T-helper 1 cell treated with Interleukin-12 subunit alpha and Interleukin-12 subunit beta and Interleukin-4 antibody, amounts not matched to agents 30 μg/mL and 1 μg/mL, for 36 hours (primary cell): ENCODE data around the gene UNC5A.

ENCODE experiments used
- H3K27ac Mint-ChIP-seq: one replicate; pipeline ENCODE4 v1.8.0; 2021; ENCODE audit warnings: mild to moderate bottlenecking, mixed read lengths
- H3K27me3 Mint-ChIP-seq: one replicate; pipeline ENCODE4 v1.8.0; 2021; ENCODE audit warnings: low read depth, mixed read lengths
- H3K36me3 Mint-ChIP-seq: one replicate; pipeline ENCODE4 v1.8.0; 2021; ENCODE audit warnings: low read depth, mixed read lengths
- H3K4me1 Mint-ChIP-seq: one replicate; pipeline ENCODE4 v1.8.0; 2021; ENCODE audit warnings: low read depth, mixed read lengths
- H3K4me3 Mint-ChIP-seq: one replicate; pipeline ENCODE4 v1.8.0; 2021; ENCODE audit warnings: mild to moderate bottlenecking, moderate library complexity, mixed read lengths
- H3K9me3 Mint-ChIP-seq: one replicate; pipeline ENCODE4 v1.8.0; 2021; ENCODE audit warnings: mixed read lengths

Gene UNC5A

DNA sequence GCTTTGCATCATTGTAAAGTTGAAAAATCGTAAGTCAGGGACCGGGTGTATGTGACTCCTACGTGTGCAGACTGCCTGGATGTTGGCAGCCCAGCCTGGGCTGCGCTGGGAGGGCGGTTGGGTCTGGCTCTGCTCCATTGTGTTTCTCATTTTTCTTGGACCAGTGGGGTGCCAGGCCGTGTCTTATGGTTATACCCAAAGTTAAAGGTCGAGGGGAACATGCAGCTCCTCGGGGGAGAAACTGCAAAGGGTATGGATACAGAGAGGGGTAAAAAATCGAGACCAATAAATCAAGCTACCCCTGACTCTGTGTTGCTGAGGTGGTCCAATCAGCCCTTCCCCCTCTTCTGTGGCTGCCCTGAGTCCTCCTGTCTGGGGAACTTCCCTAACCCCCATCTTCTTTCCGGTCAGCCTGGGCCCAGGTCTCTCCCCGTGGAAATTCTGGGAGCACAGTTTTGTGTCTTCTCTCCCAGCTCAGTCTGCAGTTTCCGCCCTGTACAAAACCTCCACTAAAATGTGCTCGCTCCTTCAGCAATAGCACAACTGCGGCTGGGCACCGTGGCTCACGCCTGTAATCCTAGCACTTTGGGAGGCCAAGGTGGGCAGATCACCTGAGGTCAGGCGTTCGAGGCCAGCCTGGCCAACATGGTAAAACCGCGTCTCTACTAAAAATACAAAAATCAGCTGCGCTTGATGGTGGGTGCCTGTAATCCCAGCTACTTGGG, 34.1 kb upstream of the UNC5A start:
- Mint-ChIP-seq H3K9me3 (no peaks in the 10 kb centered on the region), H3K27ac (no peak overlapping the region)

DNA sequence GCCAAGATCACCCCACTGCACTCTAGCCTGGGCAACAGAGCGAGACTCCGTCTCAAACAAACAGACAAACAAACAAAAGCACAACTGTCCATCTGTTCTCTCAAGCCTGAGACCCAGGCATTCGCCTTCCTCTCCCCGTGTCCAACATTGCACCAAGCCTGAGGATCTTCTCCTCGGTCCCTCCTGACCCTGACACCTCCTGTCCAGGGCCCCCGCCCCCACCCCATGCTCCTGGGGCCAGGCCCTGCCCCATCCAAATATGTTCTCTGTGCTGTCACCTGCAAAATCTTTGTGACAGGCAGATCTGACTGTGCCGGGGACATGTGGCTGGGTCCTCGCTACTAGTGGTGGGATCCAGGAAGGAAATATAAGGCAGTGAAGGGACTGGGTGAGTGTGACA, 33.4 kb upstream of the UNC5A start:
- Mint-ChIP-seq H3K9me3 (no peaks in the 10 kb centered on the region), H3K4me1 (peaks cover 7% of the 10 kb centered on the region), H3K27me3 (peaks cover 12% of the 10 kb centered on the region), H3K4me3 (no peak overlapping the region), H3K36me3 (no peaks in the 10 kb centered on the region), H3K27ac (no peak overlapping the region)

More for the DNA sequence above, 34.1 kb upstream of the UNC5A start:
- H3K4me1 Mint-ChIP-seq: peaks cover 5% of the 10 kb centered on the region
- H3K36me3 Mint-ChIP-seq: no peaks in the 10 kb centered on the region
- H3K27me3 Mint-ChIP-seq: peaks cover 12% of the 10 kb centered on the region
- H3K4me3 Mint-ChIP-seq: no peak overlapping the region

DNA sequence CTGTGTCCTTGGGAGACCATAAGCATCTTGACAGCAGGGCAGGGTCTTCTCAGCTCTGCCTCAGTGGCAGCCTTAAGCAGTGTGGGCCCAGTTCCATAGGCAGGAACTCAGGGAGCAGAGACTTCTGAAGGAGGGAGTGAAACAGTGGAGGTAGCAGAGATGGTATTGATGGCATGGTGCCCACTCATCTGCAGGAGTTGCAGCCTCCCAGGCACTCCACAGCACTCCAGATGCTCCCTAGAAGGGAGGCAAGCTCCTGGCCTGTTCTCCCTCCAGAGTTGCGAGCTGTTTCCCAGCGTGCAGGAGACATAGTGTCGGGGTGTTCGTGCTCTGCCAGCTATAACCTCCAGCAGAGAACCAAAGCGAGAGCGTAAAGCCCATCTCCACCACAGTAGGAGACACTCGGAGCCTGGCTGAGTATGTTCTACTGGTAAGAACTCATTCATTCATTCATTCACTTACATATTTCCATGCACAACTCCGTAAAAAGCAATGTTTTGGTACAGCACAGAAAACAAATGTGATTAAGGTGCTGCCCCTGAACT, 31.4 kb upstream of the UNC5A start:
- Mint-ChIP-seq H3K36me3 (no peaks in the 10 kb centered on the region), H3K27me3 (peaks cover 12% of the 10 kb centered on the region), H3K9me3 (no peaks in the 10 kb centered on the region), H3K4me1 (peaks cover 11% of the 10 kb centered on the region), H3K27ac (no peak overlapping the region), H3K4me3 (no peak overlapping the region)

DNA sequence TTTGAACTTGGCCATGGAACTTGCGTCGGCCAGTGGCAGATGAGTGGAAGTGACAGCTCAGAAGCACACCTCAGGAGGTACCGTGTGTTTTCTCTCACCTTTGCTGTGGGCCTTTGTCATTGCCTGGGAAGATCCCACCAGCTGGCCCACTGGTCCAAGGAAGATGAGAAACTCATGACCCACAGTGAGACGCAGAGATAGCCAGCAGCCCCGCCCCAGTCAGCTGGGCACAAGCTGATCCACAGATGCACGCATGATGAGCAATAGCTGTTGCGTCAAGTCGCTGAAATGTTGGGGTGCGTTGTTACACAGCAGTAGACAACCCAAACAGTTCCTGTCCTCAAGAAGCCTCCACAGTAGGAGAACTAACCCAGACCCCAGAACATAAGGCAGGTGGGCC, 30.8 kb upstream of the UNC5A start:
- Mint-ChIP-seq H3K4me3 (no peak overlapping the region), H3K36me3 (no peaks in the 10 kb centered on the region), H3K27ac (no peak overlapping the region), H3K4me1 (peaks cover 11% of the 10 kb centered on the region), H3K9me3 (no peaks in the 10 kb centered on the region), H3K27me3 (peaks cover 8% of the 10 kb centered on the region)

DNA sequence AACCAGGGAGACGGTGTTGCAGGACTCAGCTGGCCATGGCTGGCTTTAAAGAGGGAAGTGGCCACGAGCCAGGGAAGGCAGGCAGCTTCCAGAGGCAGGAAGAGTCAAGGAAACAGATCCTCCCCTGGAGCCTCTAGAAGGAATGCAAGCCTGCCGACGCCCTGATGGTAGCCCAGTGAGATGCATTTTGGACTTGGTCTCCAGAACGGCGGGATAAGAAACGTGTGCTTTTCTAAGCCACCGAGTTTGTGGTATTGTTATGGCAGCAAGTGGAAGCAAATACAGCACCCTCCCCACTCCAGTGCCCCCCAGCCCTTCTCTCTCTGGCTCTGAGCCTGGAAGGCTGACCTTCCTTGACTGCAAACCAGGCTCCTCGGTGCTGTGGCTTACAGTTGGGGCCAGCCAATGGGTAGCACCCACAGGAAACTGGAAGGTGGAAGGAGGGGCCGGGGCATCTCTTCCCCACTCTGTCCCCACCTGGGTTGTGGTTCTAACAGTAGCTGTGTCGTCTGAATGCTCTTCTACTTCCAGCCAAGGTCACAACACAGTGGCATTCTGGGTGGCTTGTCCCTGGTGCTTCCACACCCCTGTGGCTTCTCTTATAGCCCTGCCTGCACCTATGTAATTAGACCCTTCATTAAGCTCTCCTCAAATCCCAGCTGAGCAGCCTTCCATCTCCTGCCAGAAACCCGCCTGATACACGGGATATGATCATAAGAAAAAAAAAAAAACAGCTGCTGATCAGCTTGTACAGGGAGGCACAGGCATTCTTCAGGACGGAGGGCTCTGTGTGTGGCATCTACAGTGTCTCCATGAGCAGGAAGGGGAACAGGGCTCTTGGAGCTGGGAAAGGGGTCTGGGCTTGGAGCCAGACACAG, 29.9 kb upstream of the UNC5A start:
- peaks cover 11% of the 10 kb centered on the region for H3K4me1 Mint-ChIP-seq
- peaks cover 7% of the 10 kb centered on the region for H3K27me3 Mint-ChIP-seq
- no peak overlapping the region for H3K27ac Mint-ChIP-seq
- no peaks in the 10 kb centered on the region for H3K36me3 Mint-ChIP-seq
- no peak overlapping the region for H3K4me3 Mint-ChIP-seq
- no peaks in the 10 kb centered on the region for H3K9me3 Mint-ChIP-seq

DNA sequence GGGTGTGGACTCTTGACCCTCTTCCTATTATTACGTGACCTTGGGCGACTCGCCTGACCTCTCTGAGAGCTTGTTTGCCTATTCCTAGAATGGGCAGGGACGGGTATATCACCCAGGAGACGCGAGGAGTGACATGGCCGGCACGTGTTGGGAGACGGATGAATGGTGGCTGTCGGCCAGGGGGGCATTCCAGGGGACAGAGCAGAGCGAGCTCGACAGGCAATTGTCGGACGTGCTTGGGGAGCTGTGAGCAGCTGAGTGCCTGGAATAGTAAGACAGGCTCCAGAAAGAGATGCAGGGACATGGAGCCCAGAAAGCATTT, 29.3 kb upstream of the UNC5A start:
- Mint-ChIP-seq H3K27ac (peak overlapping the region; percentile 74), H3K36me3 (no peaks in the 10 kb centered on the region)

DNA sequence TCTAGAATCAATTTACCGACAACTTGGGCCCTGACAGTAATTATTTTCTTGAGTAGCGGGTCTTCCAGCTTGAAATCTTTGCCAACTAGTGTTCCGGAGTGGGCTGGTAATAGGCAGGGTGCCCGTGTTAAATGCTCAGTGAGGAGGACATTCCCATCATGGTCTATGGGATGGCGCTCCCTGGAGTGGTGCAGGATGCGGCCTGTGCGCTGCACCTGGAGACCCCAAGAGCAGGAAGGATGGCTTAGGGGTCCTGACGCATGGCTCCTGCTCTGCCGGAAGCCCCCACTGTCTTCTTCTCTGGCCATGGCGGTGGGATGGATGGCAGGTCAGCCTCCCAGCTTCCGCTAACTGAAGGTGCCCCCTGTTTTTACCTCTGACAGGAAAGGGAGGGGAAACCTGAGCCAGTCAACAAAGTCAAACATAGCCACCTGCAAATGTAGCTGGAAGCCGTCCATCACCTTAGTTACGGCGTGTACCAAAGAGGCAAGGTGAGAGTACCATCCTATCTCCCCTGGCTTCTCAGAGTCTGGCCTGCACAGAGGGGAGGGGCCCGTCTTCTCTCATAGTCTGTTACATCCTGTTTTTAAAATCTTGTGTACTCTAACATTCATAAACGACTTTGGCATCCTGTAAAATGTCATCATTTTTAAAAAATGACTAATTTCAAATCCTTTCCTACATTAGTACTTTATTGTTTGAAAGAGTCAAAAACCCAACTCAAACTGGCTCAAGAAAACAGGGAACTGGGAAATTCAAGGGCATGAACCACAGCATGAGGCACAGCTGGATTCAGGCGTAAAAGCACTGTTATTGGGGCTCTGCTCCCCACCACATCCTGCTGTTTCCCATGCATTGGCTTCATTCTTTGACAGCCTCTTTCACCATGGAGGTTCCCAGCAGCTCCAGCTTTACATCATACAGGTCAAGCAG, 28.5 kb upstream of the UNC5A start:
- Mint-ChIP-seq H3K9me3 (no peaks in the 10 kb centered on the region), H3K4me1 (peaks cover 11% of the 10 kb centered on the region), H3K4me3 (no peak overlapping the region), H3K27ac (no peak overlapping the region), H3K27me3 (peaks cover 7% of the 10 kb centered on the region), H3K36me3 (no peaks in the 10 kb centered on the region)

More for the DNA sequence above, 29.3 kb upstream of the UNC5A start:
- peaks cover 7% of the 10 kb centered on the region for H3K27me3 Mint-ChIP-seq
- H3K9me3 Mint-ChIP-seq: no peaks in the 10 kb centered on the region
- no peak overlapping the region for H3K4me3 Mint-ChIP-seq
- H3K4me1 Mint-ChIP-seq: peaks cover 11% of the 10 kb centered on the region

DNA sequence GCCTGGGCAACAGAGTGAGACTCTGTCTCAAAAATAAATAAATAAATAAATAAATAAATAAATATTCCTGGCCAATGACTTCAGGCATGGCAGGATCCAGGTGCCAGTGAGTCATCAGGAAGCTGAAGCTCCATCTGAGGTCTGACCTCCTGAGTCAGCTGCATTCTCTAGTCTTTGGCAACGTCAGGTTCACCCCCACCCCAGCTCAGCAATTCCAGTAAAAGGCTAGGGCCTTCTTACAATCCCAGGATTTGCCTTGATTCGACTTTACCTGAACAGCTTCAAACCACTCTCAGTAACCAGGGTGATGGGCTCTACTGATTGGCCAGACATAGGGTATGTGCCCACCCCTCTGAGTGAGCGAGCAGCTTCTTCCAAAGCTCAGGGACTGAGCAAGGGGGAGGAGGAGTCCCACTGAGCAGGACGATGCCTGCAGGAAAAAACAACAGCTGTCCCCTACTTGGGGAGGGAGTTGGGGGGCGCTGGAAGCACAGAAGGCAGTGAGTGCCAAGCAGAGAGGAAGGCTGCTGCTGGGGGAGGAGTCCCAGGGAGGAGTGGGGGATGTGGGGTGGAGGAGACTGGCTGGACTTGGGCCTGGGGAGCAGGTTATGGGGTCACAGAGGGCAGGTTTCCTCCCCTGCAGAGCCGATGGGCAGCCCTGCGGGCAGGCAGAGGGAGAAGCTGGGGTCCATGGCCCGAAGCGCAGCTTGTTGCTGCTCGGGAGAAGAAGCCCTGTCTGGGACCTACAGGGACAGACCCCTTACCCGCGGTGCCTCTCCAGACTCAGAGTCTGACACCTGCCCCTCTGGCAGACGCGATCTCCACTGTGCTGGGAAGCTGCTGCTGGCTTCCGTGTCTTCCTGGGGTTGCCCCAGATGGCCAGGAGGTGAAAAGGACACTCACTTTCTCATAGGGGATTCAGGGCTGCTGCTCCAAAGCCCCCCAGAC, 25.9 kb upstream of the UNC5A start:
- Mint-ChIP-seq H3K4me1 (peaks cover 11% of the 10 kb centered on the region), H3K27me3 (peaks cover 23% of the 10 kb centered on the region)

DNA sequence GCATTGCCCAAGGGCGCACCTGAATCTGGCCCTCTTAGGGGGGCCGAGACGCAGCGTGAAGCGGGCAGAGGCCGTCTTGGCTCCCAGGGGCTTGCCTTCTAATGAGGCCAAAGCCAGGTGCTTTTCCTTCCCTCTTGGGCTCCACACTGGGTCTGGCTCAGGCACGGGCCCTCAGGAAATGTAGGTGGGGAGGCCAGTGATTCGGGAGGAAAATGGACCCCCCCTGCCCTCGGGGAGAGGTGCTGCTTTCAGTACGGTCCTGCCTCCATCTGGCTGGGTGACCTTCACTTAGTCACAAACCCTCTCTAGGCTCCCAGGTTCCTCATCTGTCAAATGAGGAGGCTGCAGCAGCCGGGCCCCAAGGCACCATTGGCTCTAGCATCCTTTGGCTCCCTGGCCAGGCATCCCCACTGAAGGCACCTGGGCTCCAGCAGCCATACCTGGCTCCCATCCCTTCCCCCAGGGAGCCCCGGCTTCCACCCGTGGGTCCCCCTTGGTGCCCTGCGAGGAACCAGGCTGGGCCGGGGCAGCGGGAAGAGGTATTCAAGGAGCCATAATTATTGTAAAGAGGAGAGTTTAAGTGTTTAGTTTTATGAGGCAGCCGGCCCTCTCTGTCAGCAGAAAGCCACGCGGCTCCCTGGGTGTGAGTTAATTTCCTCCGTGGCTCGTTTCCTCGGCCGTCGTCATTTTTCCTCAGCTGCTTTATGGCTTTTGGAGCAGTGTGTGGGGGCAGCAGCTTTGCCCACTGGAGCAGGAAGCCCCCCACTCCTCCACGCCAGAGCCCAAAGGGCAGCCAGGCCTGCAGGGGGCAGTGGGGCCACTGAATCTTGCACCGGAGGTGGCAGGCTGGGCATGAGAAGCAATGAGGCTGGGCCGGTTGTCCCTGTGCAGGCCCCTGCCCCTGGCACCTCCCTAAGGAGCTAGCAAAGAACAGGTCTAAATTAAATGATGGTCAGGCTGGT, 24.9 kb upstream of the UNC5A start:
- Mint-ChIP-seq H3K27me3 (peaks cover 29% of the 10 kb centered on the region), H3K27ac (no peak overlapping the region), H3K36me3 (no peaks in the 10 kb centered on the region), H3K4me1 (peaks cover 11% of the 10 kb centered on the region), H3K4me3 (no peak overlapping the region), H3K9me3 (no peaks in the 10 kb centered on the region)

More for the DNA sequence above, 25.9 kb upstream of the UNC5A start:
- Mint-ChIP-seq H3K4me3 (no peak overlapping the region), H3K27ac (no peak overlapping the region), H3K36me3 (no peaks in the 10 kb centered on the region), H3K9me3 (no peaks in the 10 kb centered on the region)

DNA sequence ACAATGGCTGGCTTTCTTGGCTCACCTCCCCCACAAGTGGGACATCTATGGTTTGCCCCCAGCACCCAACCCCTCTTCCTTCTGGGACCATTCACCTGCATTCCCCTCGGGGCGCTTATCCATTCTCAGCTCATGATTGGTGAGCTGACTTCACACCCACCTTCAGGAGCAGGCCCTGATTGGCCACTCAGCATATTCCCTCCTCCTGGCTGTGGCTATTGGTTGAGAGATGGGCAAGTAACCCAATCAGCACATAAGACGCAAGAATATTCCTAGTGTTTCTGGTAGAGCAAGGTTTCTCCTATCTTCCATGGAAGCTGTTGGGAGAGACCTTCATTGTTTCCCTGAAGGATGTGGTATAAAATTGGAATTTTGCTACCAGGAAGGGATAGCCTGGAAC, 22.7 kb upstream of the UNC5A start:
- H3K4me3 Mint-ChIP-seq: no peak overlapping the region
- H3K27ac Mint-ChIP-seq: no peak overlapping the region
- H3K27me3 Mint-ChIP-seq: peaks cover 22% of the 10 kb centered on the region
- H3K9me3 Mint-ChIP-seq: no peaks in the 10 kb centered on the region
- no peaks in the 10 kb centered on the region for H3K36me3 Mint-ChIP-seq
- no peaks in the 10 kb centered on the region for H3K4me1 Mint-ChIP-seq

DNA sequence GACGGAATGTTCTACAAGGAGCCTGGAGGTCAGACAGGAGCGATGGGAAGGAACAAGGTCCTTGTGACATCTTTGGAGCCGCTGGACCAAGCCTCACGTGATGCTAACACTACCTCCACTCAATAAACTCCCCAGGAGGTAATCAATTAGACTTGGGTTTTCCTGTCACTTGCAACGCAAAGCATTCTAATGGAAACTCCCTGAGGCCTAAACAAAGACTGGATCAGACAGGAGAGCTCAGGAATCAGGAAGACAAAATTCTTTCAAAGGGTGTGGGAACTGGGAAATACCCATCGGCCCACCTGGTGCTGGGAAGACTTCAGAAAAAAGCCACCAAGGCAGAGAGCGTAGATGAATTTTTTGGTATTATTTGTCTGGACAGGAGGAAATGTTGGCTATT, 22.3 kb upstream of the UNC5A start:
- Mint-ChIP-seq H3K4me1 (no peaks in the 10 kb centered on the region), H3K27me3 (peaks cover 22% of the 10 kb centered on the region), H3K36me3 (no peaks in the 10 kb centered on the region), H3K27ac (no peak overlapping the region), H3K4me3 (no peak overlapping the region), H3K9me3 (no peaks in the 10 kb centered on the region)

DNA sequence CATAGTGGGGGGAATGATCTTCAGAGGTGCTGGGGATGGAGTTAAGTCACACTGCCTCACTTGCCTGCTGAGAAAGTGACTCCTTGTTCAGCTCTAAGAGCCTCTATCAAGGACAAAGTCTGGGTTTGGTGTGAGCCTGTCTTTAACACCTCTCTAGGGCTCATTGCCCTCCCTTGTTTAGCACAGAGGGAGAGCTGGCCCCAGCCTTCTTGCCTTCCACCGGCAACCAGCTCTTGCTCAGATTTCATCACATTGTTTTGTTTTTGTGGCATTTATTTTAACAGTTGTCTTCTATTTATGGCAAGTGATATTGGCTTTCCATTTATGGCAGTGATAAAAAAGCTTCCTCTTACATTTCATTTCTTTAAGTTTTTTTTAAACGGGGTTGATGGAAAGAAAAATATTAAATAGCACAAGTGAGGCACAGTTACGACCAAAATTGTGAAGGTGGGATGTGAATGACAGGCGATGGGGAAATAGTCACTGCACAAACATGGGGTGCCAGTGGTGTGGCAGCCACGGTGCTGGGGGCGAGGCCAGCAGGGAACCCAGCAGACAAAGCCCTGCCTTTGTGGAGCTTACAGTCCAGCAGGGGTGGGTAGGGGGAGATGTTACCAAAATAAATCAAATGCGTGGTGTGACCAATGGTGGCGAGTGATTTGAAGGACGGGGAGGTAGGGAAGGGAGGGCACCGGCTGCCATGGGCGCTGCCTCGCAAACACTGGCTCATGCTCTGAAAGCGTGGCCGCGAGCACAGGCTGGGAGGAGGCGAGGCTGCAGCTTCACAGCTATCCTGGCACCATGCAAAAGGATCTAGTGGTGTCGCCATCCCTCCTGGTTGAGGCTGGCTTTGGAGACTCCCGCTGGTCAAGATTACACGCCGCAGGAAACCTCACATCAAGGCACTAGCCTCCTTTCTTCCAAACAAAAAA, 21.2 kb upstream of the UNC5A start:
- Mint-ChIP-seq H3K27me3 (peaks cover 22% of the 10 kb centered on the region), H3K36me3 (no peaks in the 10 kb centered on the region), H3K27ac (no peak overlapping the region), H3K4me1 (no peaks in the 10 kb centered on the region), H3K9me3 (no peaks in the 10 kb centered on the region), H3K4me3 (no peak overlapping the region)
